HTR-8/SVneo (cell line): ENCODE data around the gene SHD.

Experiments used
- DNase-seq: peaks from one replicate; pipeline ENCODE4 v3.0.0; 2011; ENCODE audit warnings: low spot score, mixed read lengths; ENCODE audit not compliant: insufficient read length
- FAIRE-seq: peaks from 2 replicates; lab custom pipeline; 2011; peaks lifted over from hg19 to GRCh38; lab: Jason Lieb, UNC

The SHD gene

DNA sequence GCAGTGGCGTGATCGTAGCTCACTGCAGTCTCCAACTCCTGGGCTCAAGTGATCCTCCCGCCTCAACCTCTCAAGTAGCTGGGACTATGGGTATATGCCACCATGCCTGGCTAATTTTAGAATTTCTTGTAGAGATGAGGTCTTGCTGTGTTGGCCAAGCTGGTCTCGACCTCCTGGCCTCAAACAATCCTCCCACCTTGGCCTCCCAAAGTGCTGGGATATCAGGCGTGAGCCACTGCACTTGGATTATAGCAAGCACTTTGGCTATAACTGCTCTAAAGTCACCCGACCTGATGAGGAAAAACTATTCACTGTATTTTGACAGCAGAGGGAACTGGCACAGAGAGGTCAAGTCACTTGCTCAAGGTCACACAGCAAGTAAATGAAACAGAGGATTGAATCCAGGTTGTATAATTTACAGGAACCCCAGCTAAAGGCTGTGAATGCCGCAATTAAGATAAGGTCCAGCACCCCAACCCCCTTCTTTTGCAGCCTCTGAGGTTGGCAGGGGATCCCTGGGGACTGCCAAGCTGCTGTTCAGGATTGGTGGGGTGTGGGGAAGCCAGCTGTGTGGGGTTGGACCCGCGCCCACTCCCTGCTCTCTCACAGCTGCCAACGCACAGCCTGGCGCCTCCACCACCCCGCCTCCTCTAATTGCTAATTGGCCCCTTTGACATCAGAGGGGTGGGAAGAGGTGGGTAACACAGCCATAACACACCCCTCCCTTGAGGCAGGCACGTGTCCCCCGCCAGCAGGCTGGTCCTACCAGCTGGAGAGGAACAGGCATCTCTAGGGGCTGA is 17.1 kb downstream of the SHD start:
- DNase-seq: no peak
- FAIRE-seq: no peak

DNA sequence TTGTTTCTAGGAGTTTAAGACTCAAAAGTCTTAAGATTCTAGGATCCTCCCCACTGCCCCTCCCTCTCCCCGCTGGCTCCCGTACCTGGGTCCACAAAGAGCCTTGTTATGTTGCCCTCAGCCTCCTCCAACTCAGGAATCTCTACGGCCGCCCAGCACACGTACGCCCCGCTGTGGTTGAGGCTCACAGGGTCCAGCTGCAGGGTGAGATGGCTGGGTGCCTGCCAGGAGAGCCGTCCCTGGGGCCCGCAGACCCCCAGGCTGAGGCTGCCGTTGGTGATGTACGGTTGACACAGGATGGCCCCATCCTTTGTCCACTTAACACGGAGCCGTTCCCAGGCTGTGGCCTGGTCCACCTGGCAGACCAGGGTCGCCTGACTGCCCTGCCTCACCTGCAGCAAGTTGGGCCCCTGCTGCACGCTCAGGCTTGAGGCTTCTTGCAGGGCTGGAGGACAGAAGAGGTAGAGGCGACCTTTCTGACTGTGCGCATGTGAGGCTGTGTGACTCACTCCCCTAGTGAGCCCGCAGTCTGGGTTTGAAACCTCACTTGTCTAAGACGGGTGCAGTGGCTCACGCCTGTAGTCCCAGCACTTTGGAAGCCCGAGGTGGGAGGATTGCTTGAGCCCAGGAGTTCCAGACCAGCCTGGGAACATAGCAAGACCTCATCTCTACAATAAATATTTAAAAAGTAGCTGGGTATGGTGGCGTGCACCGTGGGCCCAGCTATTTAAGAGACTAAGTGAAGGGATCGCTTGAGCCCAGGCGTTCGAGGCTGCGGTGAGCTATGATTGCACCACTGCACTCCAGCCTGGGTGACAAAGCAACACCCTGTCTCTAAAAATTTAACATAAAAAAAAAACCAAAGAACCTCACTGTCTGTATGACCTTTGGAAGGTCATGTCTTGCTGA is 19.1 kb downstream of the SHD start:
- FAIRE-seq: no peak
- DNase-seq: no peak

DNA sequence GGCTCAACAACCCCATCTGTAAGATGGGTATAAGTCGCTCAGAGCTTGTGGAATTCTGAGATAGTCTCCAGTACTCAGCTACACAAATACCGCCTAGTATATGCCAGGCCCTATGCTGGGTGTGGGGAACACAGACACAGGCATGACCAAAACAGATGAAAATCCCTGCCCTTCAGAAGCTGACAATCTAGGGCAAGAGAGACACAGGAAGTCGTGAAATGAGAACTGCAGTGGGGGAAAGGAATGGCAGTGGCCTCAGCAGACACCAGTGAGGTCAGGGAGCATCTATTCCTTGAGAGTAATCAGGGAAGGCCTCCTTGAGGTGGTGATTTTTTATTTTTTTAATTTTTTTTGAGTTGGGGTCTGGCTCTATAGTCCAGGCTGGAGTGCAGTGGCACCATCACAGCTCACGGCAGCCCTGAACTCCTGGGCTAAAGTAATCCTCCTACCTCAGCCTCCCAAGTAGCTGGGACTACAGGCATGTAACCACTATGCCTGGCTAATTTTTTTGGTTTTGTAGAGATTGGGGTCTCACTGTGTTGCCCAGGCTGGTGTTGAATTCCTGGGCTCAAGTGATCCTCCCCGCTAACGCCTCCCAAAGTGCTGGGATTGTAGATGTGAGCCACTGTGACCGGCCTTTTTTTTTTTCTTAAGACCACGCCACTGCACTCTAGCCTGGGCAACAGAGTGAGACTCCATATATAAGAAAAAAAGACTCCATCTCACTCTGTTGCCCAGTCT is 19.9 kb downstream of the SHD start:
- FAIRE-seq (no peak), DNase-seq (no peak)

DNA sequence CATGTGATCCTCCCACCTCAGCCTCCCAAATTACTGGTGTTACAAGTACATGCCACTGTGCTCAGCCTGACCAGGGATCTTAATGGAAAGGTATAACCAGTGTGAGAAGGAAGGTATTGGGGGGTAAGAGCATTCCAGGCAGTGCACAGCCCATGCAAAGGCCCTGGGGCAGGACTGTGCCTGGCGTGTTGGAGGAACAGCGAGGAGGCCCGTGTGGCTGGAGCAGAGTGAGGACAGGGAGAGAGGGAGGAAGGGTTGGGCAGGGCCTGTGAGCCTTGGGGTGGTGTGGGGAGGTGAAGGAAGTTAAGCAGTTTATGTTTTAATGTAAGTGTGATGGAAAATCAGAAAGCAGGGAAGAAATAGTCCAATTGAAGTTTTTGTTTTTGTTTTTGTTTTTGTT is 21.5 kb downstream of the SHD start:
- DNase-seq (no peak), FAIRE-seq (no peak)

DNA sequence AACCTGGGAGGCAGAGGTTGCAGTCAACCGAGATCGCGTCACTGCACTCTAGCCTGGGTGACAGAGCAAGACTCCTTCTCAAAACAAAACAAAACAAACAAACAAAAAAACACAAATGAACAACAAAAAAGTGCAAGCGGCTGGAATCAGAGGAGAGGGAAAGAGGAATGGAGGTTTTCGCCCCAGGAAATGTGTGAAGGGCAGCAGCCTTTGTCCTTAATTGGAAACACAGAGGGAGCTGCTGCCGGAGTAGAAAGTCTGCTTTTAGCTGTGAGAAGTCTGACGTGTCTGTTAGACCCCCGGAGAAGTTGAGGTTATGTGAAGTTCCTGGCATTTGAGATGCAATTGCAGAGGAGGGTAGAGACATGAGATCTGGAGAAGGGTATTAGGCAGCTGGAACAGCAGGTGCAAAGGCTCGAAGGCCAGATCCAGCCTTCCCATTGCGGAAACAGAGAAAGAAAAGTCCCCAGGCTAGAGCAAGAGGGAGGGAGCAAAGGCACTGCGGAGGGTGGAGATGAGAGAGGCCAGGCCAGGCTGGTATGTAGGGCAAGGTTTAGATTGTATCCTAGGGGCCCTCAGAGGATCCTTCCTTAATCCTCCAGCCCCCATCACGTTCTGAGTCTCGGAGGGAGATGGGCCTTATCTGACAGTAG is 22.6 kb downstream of the SHD start:
- FAIRE-seq (no peak), DNase-seq (no peak)

DNA sequence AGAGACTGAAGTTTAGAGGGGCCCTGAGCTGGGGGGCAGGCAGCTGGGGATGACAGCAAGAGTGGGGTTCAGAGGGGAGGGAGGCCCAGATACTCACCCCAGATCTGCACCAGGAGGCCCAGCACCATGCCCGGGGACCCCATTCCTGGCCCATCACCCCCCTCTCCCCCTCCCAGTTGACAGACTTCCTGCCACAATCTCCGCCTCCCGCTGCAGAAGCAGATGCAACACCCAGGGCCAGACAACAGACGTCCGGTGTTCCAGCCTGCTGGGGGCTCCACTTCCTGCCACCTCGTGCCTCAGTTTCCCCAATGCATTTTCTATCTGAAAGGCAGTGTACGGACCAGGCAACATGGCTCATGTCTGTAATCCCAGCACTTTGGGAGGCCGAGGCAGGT is 23.2 kb downstream of the SHD start, which contains the start of gene TMIGD2:
Gene TMIGD2, minus strand, starts transcription at position 147 of the 398 bp plus-strand sequence. Its CDS starts 4 bp downstream, at position 143.
- no peak for FAIRE-seq

DNA sequence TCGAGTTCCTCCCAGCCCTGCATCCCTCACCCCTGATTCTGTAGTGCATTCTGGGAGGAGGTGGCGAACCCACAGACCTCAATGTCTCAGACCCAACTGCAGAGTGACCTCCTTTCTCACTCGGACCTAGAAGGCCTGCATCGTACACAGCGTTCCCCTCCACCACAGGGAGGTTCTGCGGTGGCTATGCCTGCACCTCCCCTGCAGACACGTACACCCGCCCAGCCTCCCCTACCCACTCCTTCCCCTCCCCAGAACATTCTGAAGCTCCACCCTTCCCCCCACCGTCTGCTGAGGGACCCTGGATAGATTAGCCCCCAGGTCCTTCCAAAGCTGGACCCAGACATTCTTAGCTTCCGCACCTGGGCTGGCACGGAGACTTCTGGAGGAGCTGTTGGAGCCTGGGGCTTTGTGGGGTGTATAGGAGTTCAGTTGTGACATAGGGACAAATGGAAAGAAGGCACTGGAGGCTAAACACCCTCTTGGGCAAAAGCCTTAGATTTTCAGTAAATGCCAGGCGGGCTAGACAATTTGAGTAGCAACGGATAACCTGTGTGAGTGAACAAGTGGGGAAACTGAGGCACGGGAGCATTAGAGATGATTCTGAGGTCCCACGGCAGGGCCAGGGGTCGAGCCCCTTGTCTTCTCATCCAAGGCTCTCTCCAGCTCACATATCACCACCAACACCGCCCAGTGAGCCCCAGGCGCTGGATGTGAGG is 24.9 kb downstream of the SHD start:
- DNase-seq (no peak), FAIRE-seq (no peak)

More for the DNA sequence above, 23.2 kb downstream of the SHD start, which contains the start of gene TMIGD2:
- no peak for DNase-seq

DNA sequence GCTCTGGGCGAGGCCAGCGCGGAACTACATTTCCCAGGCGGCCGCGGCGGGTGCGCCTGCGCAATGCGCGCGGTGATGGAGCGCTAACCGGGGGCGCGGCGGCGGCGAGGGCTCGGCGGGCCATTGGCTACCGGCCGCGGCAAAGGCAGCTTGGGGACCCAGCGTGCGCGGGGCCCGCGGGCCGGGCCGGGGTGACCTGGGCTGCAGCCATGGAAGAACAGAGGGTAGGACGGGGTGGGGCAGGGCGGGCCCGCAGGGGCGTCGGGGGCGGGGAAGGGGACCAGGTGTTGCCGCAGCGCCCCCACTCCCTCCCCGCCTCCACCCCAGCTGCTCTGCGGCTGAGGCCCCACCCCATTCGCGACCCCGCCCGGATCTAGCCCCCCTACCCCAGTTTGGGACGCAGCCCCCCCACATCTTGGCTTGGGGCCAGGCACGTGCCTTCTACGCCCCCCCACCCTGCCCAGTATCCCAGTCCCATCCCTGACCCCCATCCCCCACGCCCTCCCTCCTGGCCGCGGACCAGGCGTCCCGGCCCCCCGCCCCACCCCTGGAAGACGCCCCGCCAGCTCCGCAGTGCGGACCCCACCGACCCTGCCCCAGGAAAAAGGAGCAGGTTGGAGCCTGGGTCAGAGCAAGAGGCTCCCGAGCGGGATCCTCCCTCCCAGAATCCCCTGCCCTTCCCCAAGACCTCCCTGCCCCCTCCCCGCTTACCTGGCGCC is 25.6 kb downstream of the SHD start, which contains the start of gene FSD1:
Gene FSD1, plus strand, starts transcription at position 61 of the 719 bp plus-strand sequence. Its CDS starts 149 bp downstream, at position 210.
- peak; percentile 92 for DNase-seq
- peak; percentile 91 for FAIRE-seq

DNA sequence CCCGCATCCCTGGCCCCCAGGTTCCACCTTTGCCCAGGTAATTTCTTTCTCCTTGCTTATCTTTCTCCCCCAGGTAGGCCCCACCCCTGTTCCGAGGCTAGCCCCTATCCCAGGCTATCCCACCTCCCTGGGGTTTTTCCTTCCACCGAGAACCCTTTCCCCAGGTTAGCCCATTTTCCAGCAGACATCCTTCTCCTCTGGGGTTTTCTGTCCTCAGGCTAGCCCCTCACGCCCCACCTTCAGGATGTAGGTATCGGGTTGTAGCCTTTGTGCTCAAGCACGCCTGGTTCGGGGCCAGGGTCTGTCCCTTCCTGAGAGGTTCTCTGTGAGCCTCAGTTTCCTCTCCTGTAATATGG is 26.2 kb downstream of the SHD start:
- no peak for DNase-seq

DNA sequence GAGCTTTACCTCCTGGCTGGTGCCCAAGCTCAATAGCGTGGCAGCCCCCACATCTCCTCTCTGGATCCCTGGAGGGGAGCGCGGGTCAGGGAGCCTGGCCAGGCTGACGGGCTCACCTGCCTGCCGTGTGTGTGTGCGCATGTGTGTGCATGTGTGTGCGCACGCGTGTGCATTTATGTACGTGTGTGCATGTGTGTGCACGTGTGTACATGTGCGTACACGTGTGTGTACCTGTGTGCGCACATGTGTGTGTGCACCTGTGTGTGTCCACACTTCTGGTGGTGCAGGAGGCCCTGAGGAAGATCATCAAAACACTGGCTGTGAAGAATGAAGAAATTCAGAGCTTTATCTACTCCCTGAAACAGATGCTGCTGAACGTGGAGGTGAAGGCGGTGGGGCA is 26.6 kb downstream of the SHD start:
- DNase-seq: no peak
- FAIRE-seq: peak; percentile 28

More for the DNA sequence above, 26.2 kb downstream of the SHD start:
- no peak for FAIRE-seq

DNA sequence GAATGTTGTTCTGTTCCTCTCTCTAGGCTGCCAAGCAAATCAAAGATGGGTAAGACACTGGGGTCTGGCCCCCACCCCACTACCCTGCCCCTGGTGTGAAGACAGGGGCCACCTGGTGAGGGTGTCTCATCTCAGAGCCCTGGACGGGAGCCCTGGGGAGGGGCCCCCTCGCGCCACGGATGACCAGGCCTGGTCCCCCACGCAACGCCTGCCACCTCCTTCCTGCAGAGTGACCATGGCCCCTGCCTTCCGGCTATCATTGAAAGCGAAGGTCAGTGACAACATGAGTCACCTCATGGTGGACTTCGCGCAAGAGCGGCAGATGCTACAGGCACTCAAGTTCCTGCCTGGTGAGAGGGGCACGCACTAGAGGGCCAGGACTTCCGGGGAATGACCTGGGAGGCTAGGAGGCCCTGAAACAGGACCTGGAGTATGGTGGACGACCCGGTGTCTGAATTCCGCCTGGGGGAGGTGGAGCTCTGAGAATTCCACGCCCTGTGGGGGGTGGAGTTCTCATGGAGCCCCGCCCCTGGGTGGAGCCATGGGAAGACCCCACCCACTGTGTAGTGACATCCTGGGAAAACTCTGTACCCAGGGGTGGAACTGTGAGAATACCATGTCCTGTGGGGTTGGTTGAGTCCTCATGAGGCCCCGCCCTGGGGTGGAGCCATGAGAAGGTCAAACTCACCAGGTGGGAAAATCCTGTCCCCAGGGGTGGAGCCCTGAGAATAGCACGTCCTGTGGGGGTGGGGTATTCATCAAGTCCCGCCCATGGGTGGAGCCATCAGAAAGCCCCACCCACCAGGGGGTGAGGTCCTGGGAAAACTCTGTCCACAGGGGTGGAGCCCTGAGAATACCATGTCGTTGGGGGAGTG is 31.4 kb downstream of the SHD start:
- no peak for FAIRE-seq
- DNase-seq: no peak

DNA sequence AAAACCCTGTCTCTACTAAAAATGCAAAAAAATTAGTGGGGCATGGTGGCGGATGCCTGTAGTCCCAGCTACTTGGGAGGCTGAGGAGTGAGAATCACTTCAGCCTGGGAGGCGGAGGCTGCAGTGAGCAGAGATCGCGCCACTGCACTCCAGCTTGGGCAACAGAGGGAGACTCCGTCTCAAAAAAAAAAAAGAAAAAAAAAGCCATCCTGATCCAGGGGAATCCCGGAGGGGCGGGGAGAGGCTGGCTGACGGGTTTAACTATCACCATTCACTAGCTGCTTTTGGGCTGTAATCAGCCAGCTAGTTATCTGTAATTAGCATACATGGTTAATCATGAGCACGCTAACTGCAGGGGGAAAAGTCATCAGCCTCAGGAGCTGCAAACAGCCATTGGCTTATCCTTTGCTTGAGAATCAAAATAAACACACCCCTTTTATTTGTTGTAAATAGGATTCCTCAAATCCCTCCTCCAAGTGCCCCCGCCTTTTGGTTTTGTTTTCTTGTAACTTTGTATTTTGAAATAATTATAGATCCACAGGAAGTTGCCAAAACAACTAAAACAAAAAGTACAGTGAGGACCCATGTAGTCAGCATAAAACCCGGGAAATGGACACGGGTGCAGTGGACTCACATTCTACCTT is 34.9 kb downstream of the SHD start:
- no peak for FAIRE-seq
- no peak for DNase-seq

DNA sequence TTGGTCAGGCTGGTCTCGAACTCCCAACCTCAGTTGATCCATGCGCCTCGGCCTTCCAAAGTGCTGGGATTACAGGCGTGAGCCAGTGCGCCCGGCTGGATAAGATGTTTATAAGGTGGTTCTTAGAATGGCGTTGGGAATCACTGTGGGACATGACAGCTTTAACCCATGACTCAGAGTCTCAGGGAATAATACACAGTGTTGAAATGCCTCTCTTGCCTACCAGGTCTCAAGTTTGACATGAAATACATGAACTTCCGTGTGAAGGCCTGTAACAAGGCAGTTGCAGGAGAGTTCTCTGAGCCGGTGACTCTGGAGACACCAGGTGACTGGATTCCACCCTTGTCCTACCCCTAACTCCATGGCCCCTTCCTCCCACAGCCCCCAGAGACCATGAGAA is 37.9 kb downstream of the SHD start:
- no peak for FAIRE-seq
- no peak for DNase-seq

DNA sequence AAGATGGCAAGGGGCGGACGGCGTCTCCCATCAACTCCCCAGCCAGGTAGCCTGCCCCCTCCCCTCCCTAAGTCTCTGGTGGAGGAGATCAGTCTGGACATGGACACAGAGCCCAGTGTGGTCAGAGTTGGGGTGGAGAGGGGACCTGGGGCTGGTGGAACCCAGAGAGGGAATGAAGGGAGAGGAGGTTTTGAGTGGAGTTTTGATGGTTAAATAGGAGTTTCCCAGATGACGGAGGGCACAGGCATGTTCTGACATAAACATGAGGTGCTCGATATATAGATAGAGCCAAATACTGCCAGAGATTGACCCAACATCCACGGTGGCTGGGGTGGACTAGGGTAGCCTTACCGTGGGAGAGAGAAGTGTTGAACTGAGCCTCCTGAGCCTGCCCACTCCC is 39.4 kb downstream of the SHD start:
- no peak for FAIRE-seq

DNA sequence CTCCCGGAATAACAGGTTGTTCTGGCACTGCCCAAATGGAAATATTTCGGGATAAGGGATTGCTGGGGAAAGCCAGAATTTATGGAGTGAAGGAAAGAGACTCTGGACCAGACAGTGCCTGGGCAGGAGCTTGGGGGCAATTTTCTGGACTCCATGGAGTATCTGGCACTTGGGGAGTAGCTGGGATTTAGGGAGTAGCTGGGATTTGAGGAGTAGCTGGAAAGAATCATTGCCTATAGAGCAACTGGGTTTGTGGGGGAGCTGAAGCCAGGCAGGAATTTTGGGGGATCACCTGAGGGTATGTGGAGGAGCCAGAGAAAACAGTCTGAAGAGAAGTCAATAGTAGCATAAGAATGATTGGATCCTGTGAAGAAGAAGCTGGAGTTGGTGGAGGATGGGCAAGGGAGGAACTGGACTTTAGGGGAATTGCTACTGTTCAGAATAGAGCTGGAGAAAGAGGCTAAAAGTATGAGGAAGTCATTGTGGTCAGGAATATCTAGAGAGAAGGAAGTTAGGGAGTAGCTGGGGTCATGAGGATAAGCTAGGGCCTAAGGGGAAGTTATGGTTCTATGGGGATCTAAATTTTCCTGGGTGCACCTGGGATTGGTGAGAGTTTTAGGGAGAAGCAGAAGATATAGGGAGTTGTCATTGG is 40.1 kb downstream of the SHD start:
- DNase-seq: no peak
- no peak for FAIRE-seq

More for the DNA sequence above, 39.4 kb downstream of the SHD start:
- DNase-seq: no peak

DNA sequence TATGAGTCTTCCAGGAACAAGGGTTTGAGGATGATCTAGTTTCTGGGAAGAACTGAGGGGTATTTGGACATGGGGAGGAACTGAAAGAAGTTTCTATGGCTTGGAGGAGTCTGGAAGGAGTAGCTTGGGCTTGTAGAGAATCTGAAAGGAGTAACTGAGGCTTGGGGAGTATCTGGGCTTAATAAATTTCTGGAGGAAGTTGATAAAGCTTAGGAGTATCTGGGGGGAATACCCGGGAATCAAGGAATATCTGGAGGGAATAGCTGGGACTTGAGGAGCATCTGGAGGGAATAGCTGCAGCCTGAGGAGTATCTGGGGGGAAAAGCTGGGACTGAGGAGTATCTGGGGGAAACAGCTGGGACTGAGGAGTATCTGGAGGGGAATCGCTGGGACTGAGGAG is 41.4 kb downstream of the SHD start:
- no peak for DNase-seq
- no peak for FAIRE-seq
